Left lung (tissue), 10 donors: ENCODE data around the gene APOBEC3A. TPM values are rescaled to one million over a fixed set of nuclear protein-coding genes. Genes with fewer than 3 reads are reported as not detected.

Source experiments
- ATAC-seq: fragments of 200-7000 bp; cut with Tn5 transposase; one replicate; pipeline ENCODE4 v1.9.1; 2020; ENCODE audit warnings: moderate library complexity
- DNase-seq, 4 donors: peaks; one replicate each; pipeline ENCODE4 v3.0.0-alpha.2; 2013 to 2020
- H3K27ac ChIP-seq, 2 donors: fragments of 200-600 bp; sonication (generic) in 1 of 2; one replicate each; pipeline versions ENCODE4 v1.5.0 to v1.8.0; 2020 to 2021
- H3K27me3 ChIP-seq, 2 donors: fragments of 200-600 bp; sonication (generic) in 1 of 2; one replicate each; pipeline versions ENCODE4 v1.5.0 to v1.8.0; 2020 to 2021
- H3K36me3 ChIP-seq, 2 donors: fragments of 200-600 bp; sonication (generic) in 1 of 2; one replicate each; pipeline versions ENCODE4 v1.5.0 to v1.8.0; 2020 to 2021
- H3K4me1 ChIP-seq, 2 donors: fragments of 200-600 bp; one replicate each; pipeline ENCODE4 v1.8.0; 2021
- H3K4me3 ChIP-seq, 2 donors: fragments of 200-600 bp; sonication (generic) in 1 of 2; one replicate each; pipeline versions ENCODE4 v1.5.0 to v1.8.0; 2020 to 2021; ENCODE audit warnings: mild to moderate bottlenecking in 1 of 2
- H3K9me3 ChIP-seq, 2 donors: fragments of 200-600 bp; sonication (generic) in 1 of 2; one replicate each; pipeline versions ENCODE4 v1.5.0 to v1.8.0; 2020 to 2021
- CTCF ChIP-seq, 2 donors: fragments of 200-600 bp; sonication (generic) in 1 of 2; IDR thresholded peaks; one replicate each; pipeline versions ENCODE4 v1.5.0 to v1.8.0; 2021; ENCODE audit warnings: antibody characterized with exemption in 2 of 2
- intact Hi-C, 2 donors: fragments of 100-400 bp; cut with DNase I; formaldehyde crosslinking; loops; one replicate each; pipeline versions ENCODE4 v1.11.2 to v1.14.2; 2022
- polyA plus RNA-seq, 6 donors: library from polyadenylated mRNA; unstranded; fragments of 120-200 nt; gene quantifications; one replicate each; pipeline ENCODE4 v1.2.1, GENCODE V29; 2013; ENCODE audit not compliant: insufficient read length in 6 of 6
- total RNA-seq, 2 donors: library from RNA; stranded (reverse); fragmentation: NEBNext Ultra II Directional; extraction: Animal tissue kit (Norgen Biotek cat#: 25700); gene quantifications; one replicate each; pipeline ENCODE4 v1.2.1, GENCODE V29; 2021
- donor health status: DM: no; HTN: yes; CAD: no.
- donor health status: DM: no; HTN: no; CAD: no.

APOBEC3A gene
- total and polyA plus RNA-seq, 8 donors: 0.38 to 25.5 (median 0.52) TPM; not detected in 3

- Histone ChIP-seq H3K9me3 (no peaks in the 10 kb centered on the region), H3K27ac (no peak overlapping the region), H3K36me3 (no peaks in the 10 kb centered on the region), H3K27me3 (peaks cover 0 to 57% of the 10 kb centered on the region in 2 donors), H3K4me1 (peaks cover 16 to 27% of the 10 kb centered on the region in 2 donors), H3K4me3 (peak overlapping the region in 1 of 2 donors; percentile 19)
- TF ChIP-seq CTCF (IDR thresholded peaks at IDR 0.05): peak; percentile 52 to 59
- intact Hi-C loops: no loop called here
- peak; percentile 79 for ATAC-seq
- peak in 3 of 4 donors; percentile 76 to 95 (median 80) for DNase-seq
Observed at GRCh38 chr22:38927033-38927781, 30.2 kb upstream of the APOBEC3A start.

GRCh38 chr22:38930512-38930911 is 26.9 kb upstream of the APOBEC3A start:
- no peak for TF ChIP-seq CTCF (IDR thresholded peaks at IDR 0.05)
- Histone ChIP-seq H3K4me1 (peaks cover 12 to 14% of the 10 kb centered on the region in 2 donors), H3K27me3 (peaks cover 0 to 44% of the 10 kb centered on the region in 2 donors), H3K9me3 (no peaks in the 10 kb centered on the region), H3K36me3 (no peaks in the 10 kb centered on the region), H3K27ac (no peak overlapping the region), H3K4me3 (no peak overlapping the region)
- intact Hi-C loops: no loop called here
- DNase-seq: no peak
- ATAC-seq: no peak

GRCh38 chr22:38935023-38935422 is 22.4 kb upstream of the APOBEC3A start:
- H3K36me3 ChIP-seq: no peaks in the 10 kb centered on the region
- intact Hi-C loops: no loop called here
- H3K27me3 ChIP-seq: peaks cover 0 to 9% of the 10 kb centered on the region in 2 donors
- no peak overlapping the region for H3K27ac ChIP-seq
- ATAC-seq (peak; percentile 93), DNase-seq (peak in 3 of 4 donors; percentile 68 to 93 (median 88))
- TF ChIP-seq CTCF (IDR thresholded peaks at IDR 0.05): no peak
- no peaks in the 10 kb centered on the region for H3K4me1 ChIP-seq
- no peaks in the 10 kb centered on the region for H3K9me3 ChIP-seq
- H3K4me3 ChIP-seq: no peak overlapping the region

GRCh38 chr22:38935616-38936015 is 21.8 kb upstream of the APOBEC3A start:
- intact Hi-C loops: no loop called here
- H3K27ac ChIP-seq: no peak overlapping the region
- TF ChIP-seq CTCF (IDR thresholded peaks at IDR 0.05): no peak
- no peaks in the 10 kb centered on the region for H3K9me3 ChIP-seq
- H3K4me3 ChIP-seq: no peak overlapping the region
- H3K27me3 ChIP-seq: peaks cover 0 to 9% of the 10 kb centered on the region in 2 donors
- H3K4me1 ChIP-seq: peaks cover 0 to under 1% of the 10 kb centered on the region in 2 donors
- DNase-seq (no peak), ATAC-seq (no peak)
- H3K36me3 ChIP-seq: no peaks in the 10 kb centered on the region

- Histone ChIP-seq H3K27ac (no peak overlapping the region), H3K4me1 (peaks cover 0 to 10% of the 10 kb centered on the region in 2 donors), H3K36me3 (no peaks in the 10 kb centered on the region), H3K4me3 (no peak overlapping the region), H3K27me3 (peaks cover 0 to 9% of the 10 kb centered on the region in 2 donors), H3K9me3 (no peaks in the 10 kb centered on the region)
- TF ChIP-seq CTCF (IDR thresholded peaks at IDR 0.05): no peak
- DNase-seq: no peak
- ATAC-seq: no peak
- intact Hi-C loops: no loop called here
Observed at GRCh38 chr22:38936562-38936961, 20.8 kb upstream of the APOBEC3A start.
